GM23248 (cell line): Measurements from ENCODE around the gene DDX31. TPM values are rescaled to one million over a fixed set of nuclear protein-coding genes. Genes with fewer than 3 reads are reported as not detected.

Source experiments
- DNase-seq: peaks from one replicate; pipeline ENCODE4 v3.0.0-alpha.2; 2015
- H2AFZ ChIP-seq: fragments of 200-600 bp; sonication (generic); 2 replicates; pipeline ENCODE4 v1.6.1; 2016; ENCODE audit warnings: antibody characterized with exemption
- H3F3A ChIP-seq: fragments of 200-600 bp; sonication (generic); 2 replicates; pipeline ENCODE4 v1.6.1; 2016; ENCODE audit warnings: mild to moderate bottlenecking, antibody characterized with exemption, mixed run types; ENCODE audit not compliant: insufficient read depth
- H3K27ac ChIP-seq: fragments of 200-600 bp; sonication (generic); 2 replicates; pipeline ENCODE4 v1.5.1; 2016; ENCODE audit warnings: mild to moderate bottlenecking
- H3K27me3 ChIP-seq: fragments of 200-600 bp; sonication (generic); replicated peaks from 2 replicates; pipeline ENCODE4 v1.6.1; 2016; ENCODE audit warnings: mild to moderate bottlenecking; ENCODE audit not compliant: insufficient read depth
- H3K36me3 ChIP-seq: fragments of 200-600 bp; sonication (generic); 2 replicates; pipeline ENCODE4 v1.6.1; 2016; ENCODE audit warnings: low read depth, mild to moderate bottlenecking
- H3K4me1 ChIP-seq: fragments of 200-600 bp; sonication (generic); 2 replicates; pipeline ENCODE4 v1.6.1; 2016; ENCODE audit warnings: mild to moderate bottlenecking; ENCODE audit not compliant: insufficient read depth
- H3K4me2 ChIP-seq: fragments of 200-600 bp; sonication (generic); one replicate; pipeline ENCODE4 v1.6.1; 2016; ENCODE audit warnings: mild to moderate bottlenecking; ENCODE audit not compliant: unreplicated experiment
- H3K4me3 ChIP-seq: fragments of 200-600 bp; sonication (generic); 2 replicates; pipeline ENCODE4 v1.5.1; 2016; ENCODE audit warnings: mild to moderate bottlenecking
- H3K79me2 ChIP-seq: fragments of 200-600 bp; sonication (generic); 2 replicates; pipeline ENCODE4 v1.6.1; 2016; ENCODE audit warnings: mild to moderate bottlenecking; ENCODE audit not compliant: insufficient read depth
- H3K9ac ChIP-seq: fragments of 200-600 bp; sonication (generic); 2 replicates; pipeline ENCODE4 v1.6.1; 2016; ENCODE audit warnings: mild to moderate bottlenecking
- H3K9me2 ChIP-seq: fragments of 200-600 bp; sonication (generic); 2 replicates; pipeline ENCODE4 v1.6.1; 2016; ENCODE audit warnings: mixed run types, mild to moderate bottlenecking, moderate library complexity; ENCODE audit not compliant: insufficient read depth
- H3K9me3 ChIP-seq: fragments of 200-600 bp; sonication (generic); one replicate; pipeline ENCODE4 v1.6.1; 2017; ENCODE audit warnings: low read depth
- H4K20me1 ChIP-seq: fragments of 200-600 bp; sonication (generic); 2 replicates; pipeline ENCODE4 v1.6.0; 2016; ENCODE audit not compliant: insufficient read depth
- EZH2 ChIP-seq: fragments of 200-600 bp; sonication (generic); IDR thresholded peaks from 2 replicates; pipeline ENCODE4 v1.6.1; 2018; ENCODE audit warnings: antibody characterized with exemption, mild to moderate bottlenecking; ENCODE audit not compliant: insufficient read depth, poor library complexity, severe bottlenecking
- EZH2phosphoT487 ChIP-seq: fragments of 200-600 bp; sonication (generic); IDR thresholded peaks from 2 replicates; pipeline ENCODE4 v1.6.1; 2018; ENCODE audit warnings: antibody characterized with exemption, moderate library complexity, mild to moderate bottlenecking, low read depth; ENCODE audit not compliant: insufficient read depth
- WGBS, 2 experiments: methylation state at CpG; one replicate each; pipeline ENCODE4 v1.1.6; 2015 to 2017; ENCODE audit warnings: low lambda C conversion rate in 2 of 2, low coverage in 1 of 2; ENCODE audit errors: missing lambda C conversion rate in 2 of 2; 5-methylcytosine and 5-hydroxymethylcytosine counted together
- in situ Hi-C: fragments of 300-500 bp; cut with MboI; formaldehyde crosslinking; loops from 2 replicates; pipeline ENCODE4 v1.15.0; 2020
- polyA plus RNA-seq: library from polyadenylated mRNA; unstranded; fragments of >200 nt; fragmentation: Nextera tagmentation; extraction: Ambion mirVana; gene quantifications from 2 replicates; pipeline ENCODE4 v1.2.1, GENCODE V29; 2016
- total RNA-seq: library from RNA; depleted of rRNA; stranded (reverse); fragments of >200 nt; shearing (Covaris generic); gene quantifications from 2 replicates; pipeline ENCODE4 v1.2.3, GENCODE V29; 2014

DDX31 gene
- total and polyA plus RNA-seq, 2 experiments from 2014 or later, result 8.2 to 11.0 TPM

GRCh38 chr9:132559711-132560110 lies 110.1 kb downstream of the DDX31 start:
- Histone ChIP-seq H3F3A (no peaks in the 10 kb centered on the region), H3K9me2 (no peaks in the 10 kb centered on the region), H3K36me3 (no peaks in the 10 kb centered on the region), H3K27ac (no peak overlapping the region), H3K9me3 (no peaks in the 10 kb centered on the region), H2AFZ (no peak overlapping the region), H3K4me3 (no peak overlapping the region), H3K79me2 (no peaks in the 10 kb centered on the region), H3K4me1 (no peaks in the 10 kb centered on the region), H3K4me2 (no peak overlapping the region), H3K9ac (no peak overlapping the region), H4K20me1 (no peaks in the 10 kb centered on the region), H3K27me3 (peaks cover 64% of the 10 kb centered on the region)
- in situ Hi-C loops, result no loop called here
- no peak for DNase-seq
- TF ChIP-seq EZH2phosphoT487 (no peak), EZH2 (no peak)
- WGBS, 2 experiments, result 68 to 85% methylated on average over 2 of the region's 2 CpGs

DNA sequence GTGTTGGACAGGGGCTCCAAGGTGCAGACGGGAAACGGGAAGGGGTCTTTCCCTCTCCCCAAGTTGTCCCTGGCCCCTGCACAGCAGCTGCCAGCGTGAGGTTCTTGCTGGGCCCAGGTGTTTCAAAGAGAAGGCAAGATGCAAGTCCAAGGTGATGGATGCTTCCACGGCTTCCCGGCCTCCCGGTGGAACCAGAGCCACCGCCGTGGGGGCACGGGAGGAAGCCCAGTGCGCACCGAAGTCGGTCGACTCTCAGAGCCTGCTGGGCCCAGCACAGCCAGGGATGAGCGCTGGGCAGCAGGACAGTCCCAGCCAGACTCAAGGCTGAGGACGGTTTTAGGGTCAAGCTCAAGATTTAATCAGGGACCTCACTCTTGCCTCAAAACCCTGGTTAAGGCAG lies 112.6 kb downstream of the DDX31 start:
- H3K27ac ChIP-seq, result no peak overlapping the region
- 63 to 72% methylated on average over 15 of the region's 15 CpGs for WGBS, 2 experiments
- no peaks in the 10 kb centered on the region for H3F3A ChIP-seq
- no peak for TF ChIP-seq EZH2phosphoT487
- no peak for TF ChIP-seq EZH2
- H3K36me3 ChIP-seq, result no peaks in the 10 kb centered on the region
- in situ Hi-C loops, result no loop called here
- H3K27me3 ChIP-seq, result peaks cover 39% of the 10 kb centered on the region
- no peaks in the 10 kb centered on the region for H3K79me2 ChIP-seq
- H3K9me3 ChIP-seq, result no peaks in the 10 kb centered on the region
- H3K4me3 ChIP-seq, result no peak overlapping the region
- H3K4me2 ChIP-seq, result no peak overlapping the region
- H3K9me2 ChIP-seq, result no peaks in the 10 kb centered on the region
- H4K20me1 ChIP-seq, result no peaks in the 10 kb centered on the region
- H2AFZ ChIP-seq, result no peak overlapping the region
- DNase-seq, result no peak
- no peak overlapping the region for H3K9ac ChIP-seq
- H3K4me1 ChIP-seq, result no peaks in the 10 kb centered on the region

GRCh38 chr9:132556714-132557113 lies 113.1 kb downstream of the DDX31 start:
- no peak for DNase-seq
- no peaks in the 10 kb centered on the region for H3K36me3 ChIP-seq
- H2AFZ ChIP-seq, result no peak overlapping the region
- WGBS, 2 experiments, result 39 to 45% methylated on average over 26 of the region's 26 CpGs
- TF ChIP-seq EZH2phosphoT487 (no peak), EZH2 (no peak)
- no peaks in the 10 kb centered on the region for H3K79me2 ChIP-seq
- in situ Hi-C loops, result no loop called here
- H3K27me3 ChIP-seq, result peaks cover 39% of the 10 kb centered on the region
- no peaks in the 10 kb centered on the region for H3K4me1 ChIP-seq
- no peaks in the 10 kb centered on the region for H3K9me3 ChIP-seq
- H3K4me3 ChIP-seq, result no peak overlapping the region
- no peaks in the 10 kb centered on the region for H4K20me1 ChIP-seq
- H3K9ac ChIP-seq, result no peak overlapping the region
- no peaks in the 10 kb centered on the region for H3F3A ChIP-seq
- no peaks in the 10 kb centered on the region for H3K9me2 ChIP-seq
- no peak overlapping the region for H3K27ac ChIP-seq
- no peak overlapping the region for H3K4me2 ChIP-seq

- Histone ChIP-seq H3K9me3 (no peaks in the 10 kb centered on the region), H3K4me3 (no peak overlapping the region), H3K4me1 (no peaks in the 10 kb centered on the region), H3K79me2 (no peaks in the 10 kb centered on the region), H2AFZ (no peak overlapping the region), H3K27ac (no peak overlapping the region), H3K4me2 (no peak overlapping the region), H3K27me3 (peaks cover 38% of the 10 kb centered on the region), H3K9ac (no peak overlapping the region), H3K9me2 (no peaks in the 10 kb centered on the region), H3F3A (no peaks in the 10 kb centered on the region), H3K36me3 (no peaks in the 10 kb centered on the region), H4K20me1 (no peaks in the 10 kb centered on the region)
- no peak for TF ChIP-seq EZH2
- no peak for TF ChIP-seq EZH2phosphoT487
- in situ Hi-C loops, result no loop called here
- whole genome bisulfite sequencing, 2 experiments, result 43 to 46% methylated on average over 5 to 6 of the region's 6 CpGs
- DNase-seq, result no peak
Measured at GRCh38 chr9:132556235-132556634, 113.5 kb downstream of the DDX31 start.

GRCh38 chr9:132555528-132555927 lies 114.3 kb downstream of the DDX31 start:
- in situ Hi-C loops, result no loop called here
- Histone ChIP-seq H3K79me2 (no peaks in the 10 kb centered on the region), H3K4me1 (no peaks in the 10 kb centered on the region), H3K9me2 (no peaks in the 10 kb centered on the region), H3F3A (no peaks in the 10 kb centered on the region), H3K27me3 (peaks cover 37% of the 10 kb centered on the region; the same call in 1 of the 2 replicates), H3K4me2 (no peak overlapping the region), H3K36me3 (no peaks in the 10 kb centered on the region), H3K9ac (no peak overlapping the region), H3K4me3 (no peak overlapping the region), H3K27ac (no peak overlapping the region), H3K9me3 (no peaks in the 10 kb centered on the region), H4K20me1 (no peaks in the 10 kb centered on the region), H2AFZ (no peak overlapping the region)
- TF ChIP-seq EZH2phosphoT487 (no peak), EZH2 (no peak)
- no peak for DNase-seq
- WGBS, 2 experiments, result 68 to 69% methylated on average over 8 of the region's 8 CpGs
